ENCODE data around the gene SPATS2L. TPM values are rescaled to one million over a fixed set of nuclear protein-coding genes. Genes with fewer than 3 reads are reported as not detected.

Gene SPATS2L
- total RNA-seq, 2 donors from 2014 or later: 40.3 to 89.9 TPM

GRCh38 chr2:200297989-200298388 is 8.5 kb upstream of the SPATS2L start:
- no peak overlapping the region for H3K4me3 ChIP-seq (ENCODE audit: low read length)
- Mint-ChIP-seq H3K9me3 (no peaks in the 10 kb centered on the region), H3K4me1 (peaks cover 12% of the 10 kb centered on the region), H3K36me3 (ENCODE audit: low read depth) (no peaks in the 10 kb centered on the region), H3K4me3 (no peak overlapping the region), H3K27ac (no peak overlapping the region), H3K27me3 (ENCODE audit: insufficient read depth) (no peaks in the 10 kb centered on the region)
- no peak overlapping the region for H3K9ac ChIP-seq (ENCODE audit: extremely low read depth, low read length, poor library complexity, severe bottlenecking)
- peaks cover 9% of the 10 kb centered on the region for H3K4me1 ChIP-seq (ENCODE audit: control insufficient read depth, insufficient read depth, low read length)
- WGBS, 2 experiments (ENCODE audit: insufficient coverage in 1 of 2, insufficient read length in 1 of 2): 92 to 93% methylated on average over 5 of the region's 5 CpGs
- no peak overlapping the region for H3K27ac ChIP-seq (ENCODE audit: low read depth, low read length)
- TF ChIP-seq CTCF (conservative IDR thresholded peaks at IDR 0.05): no peak
- DNase-seq: no peak
- H3K36me3 ChIP-seq (ENCODE audit: control insufficient read depth, insufficient read depth, low read length): no peaks in the 10 kb centered on the region
- no peaks in the 10 kb centered on the region for H3K9me3 ChIP-seq (ENCODE audit: control insufficient read depth, low read length)
- H3K27me3 ChIP-seq (ENCODE audit: control insufficient read depth, insufficient read depth, low read length, poor library complexity, severe bottlenecking): no peaks in the 10 kb centered on the region

GRCh38 chr2:200298816-200299215 is 7.7 kb upstream of the SPATS2L start:
- no peak for DNase-seq
- peaks cover 12% of the 10 kb centered on the region for H3K4me1 Mint-ChIP-seq
- WGBS, 2 experiments (ENCODE audit: insufficient coverage in 1 of 2, insufficient read length in 1 of 2): 95 to 98% methylated on average over 3 of the region's 3 CpGs
- Histone ChIP-seq H3K27me3 (ENCODE audit: control insufficient read depth, insufficient read depth, low read length, poor library complexity, severe bottlenecking) (no peaks in the 10 kb centered on the region), H3K4me1 (ENCODE audit: control insufficient read depth, insufficient read depth, low read length) (peaks cover 9% of the 10 kb centered on the region), H3K4me3 (ENCODE audit: low read length) (no peak overlapping the region), H3K9ac (ENCODE audit: extremely low read depth, low read length, poor library complexity, severe bottlenecking) (no peak overlapping the region), H3K9me3 (ENCODE audit: control insufficient read depth, low read length) (no peaks in the 10 kb centered on the region), H3K36me3 (ENCODE audit: control insufficient read depth, insufficient read depth, low read length) (no peaks in the 10 kb centered on the region), H3K27ac (ENCODE audit: low read depth, low read length) (no peak overlapping the region)
- no peaks in the 10 kb centered on the region for H3K27me3 Mint-ChIP-seq (ENCODE audit: insufficient read depth)
- no peak overlapping the region for H3K4me3 Mint-ChIP-seq
- no peak for TF ChIP-seq CTCF (conservative IDR thresholded peaks at IDR 0.05)
- no peaks in the 10 kb centered on the region for H3K36me3 Mint-ChIP-seq (ENCODE audit: low read depth)
- no peaks in the 10 kb centered on the region for H3K9me3 Mint-ChIP-seq
- H3K27ac Mint-ChIP-seq: no peak overlapping the region

- Mint-ChIP-seq H3K27ac (no peak overlapping the region), H3K4me1 (peaks cover 12% of the 10 kb centered on the region), H3K36me3 (ENCODE audit: low read depth) (no peaks in the 10 kb centered on the region), H3K27me3 (ENCODE audit: insufficient read depth) (no peaks in the 10 kb centered on the region), H3K4me3 (no peak overlapping the region), H3K9me3 (no peaks in the 10 kb centered on the region)
- 90 to 100% methylated on average over 1 of the region's 1 CpG for WGBS, 2 experiments (ENCODE audit: insufficient coverage in 1 of 2, insufficient read length in 1 of 2)
- no peaks in the 10 kb centered on the region for H3K9me3 ChIP-seq (ENCODE audit: control insufficient read depth, low read length)
- no peak for DNase-seq
- H3K27me3 ChIP-seq (ENCODE audit: control insufficient read depth, insufficient read depth, low read length, poor library complexity, severe bottlenecking): no peaks in the 10 kb centered on the region
- H3K4me1 ChIP-seq (ENCODE audit: control insufficient read depth, insufficient read depth, low read length): peaks cover 9% of the 10 kb centered on the region
- no peak overlapping the region for H3K27ac ChIP-seq (ENCODE audit: low read depth, low read length)
- TF ChIP-seq CTCF (conservative IDR thresholded peaks at IDR 0.05): no peak
- no peak overlapping the region for H3K4me3 ChIP-seq (ENCODE audit: low read length)
- no peaks in the 10 kb centered on the region for H3K36me3 ChIP-seq (ENCODE audit: control insufficient read depth, insufficient read depth, low read length)
- H3K9ac ChIP-seq (ENCODE audit: extremely low read depth, low read length, poor library complexity, severe bottlenecking): no peak overlapping the region
These were observed 6.4 kb upstream of the SPATS2L start for GRCh38 chr2:200300065-200300464.

Data from endodermal cell (in vitro differentiated cells).